ENCODE data around the gene ST8SIA5. TPM values are rescaled to one million over a fixed set of nuclear protein-coding genes. Genes with fewer than 3 reads are reported as not detected.
"Not testable (repeated sequence)": the region's sequence is repeated elsewhere in the genome, so short reads cannot be mapped to it uniquely, and the experiment has no call there.

Gene ST8SIA5
- total RNA-seq (2014; rRNA removed; shearing (Covaris generic); ENCODE audit: low replicate concordance), result 0.12 TPM in 1 of 2 replicates, not detected in the other

- peaks cover 2% of the 10 kb centered on the region; the same call in 1 of the 2 replicates for H3K27me3 ChIP-seq
- no peaks in the 10 kb centered on the region for H3K36me3 ChIP-seq
- no peaks in the 10 kb centered on the region for H3K9me3 ChIP-seq
- peak within 1 kb of the TSS; percentile 45 for H3K4me3 ChIP-seq
- peak; percentile 18 for DNase-seq
These were observed at the start of gene ST8SIA5 for GRCh38 chr18:46756559-46757201. TSS of gene ST8SIA5 (minus strand) at chr18:46757053. CDS start at chr18:46756508, 545 bp downstream.

GRCh38 chr18:46795945-46796344 lies 39.1 kb upstream of the ST8SIA5 start:
- H3K9me3 ChIP-seq, DNase-seq, H3K27me3 ChIP-seq, H3K36me3 ChIP-seq, H3K4me3 ChIP-seq: not testable (repeated sequence)

GRCh38 chr18:46794607-46795006 lies 37.8 kb upstream of the ST8SIA5 start:
- Histone ChIP-seq H3K27me3 (no peaks in the 10 kb centered on the region), H3K9me3 (no peaks in the 10 kb centered on the region), H3K4me3 (no peak overlapping the region), H3K36me3 (no peaks in the 10 kb centered on the region)
- no peak for DNase-seq

- Histone ChIP-seq H3K9me3 (no peaks in the 10 kb centered on the region), H3K27me3 (no peaks in the 10 kb centered on the region), H3K36me3 (no peaks in the 10 kb centered on the region), H3K4me3 (no peak overlapping the region)
- no peak for DNase-seq
These were observed 36.7 kb upstream of the ST8SIA5 start for GRCh38 chr18:46793565-46793964.

GRCh38 chr18:46789088-46789487 lies 32.2 kb upstream of the ST8SIA5 start:
- no peak for DNase-seq
- H3K4me3 ChIP-seq, result no peak overlapping the region
- 0 out of 2 replicates have a peak, but pooled peaks cover 2% of the 10 kb centered on the region for H3K9me3 ChIP-seq
- no peaks in the 10 kb centered on the region for H3K27me3 ChIP-seq
- H3K36me3 ChIP-seq, result no peaks in the 10 kb centered on the region

GRCh38 chr18:46787674-46788073 lies 30.8 kb upstream of the ST8SIA5 start:
- Histone ChIP-seq H3K4me3 (no peak overlapping the region), H3K36me3 (no peaks in the 10 kb centered on the region), H3K27me3 (no peaks in the 10 kb centered on the region), H3K9me3 (0 out of 2 replicates have a peak, but pooled peaks cover 2% of the 10 kb centered on the region)
- no peak for DNase-seq

- H3K4me3 ChIP-seq, result no peak overlapping the region
- H3K27me3 ChIP-seq, result no peaks in the 10 kb centered on the region
- no peaks in the 10 kb centered on the region for H3K36me3 ChIP-seq
- no peaks in the 10 kb centered on the region for H3K9me3 ChIP-seq
- no peak for DNase-seq
These were observed 15.5 kb upstream of the ST8SIA5 start for GRCh38 chr18:46772357-46772756.

- Histone ChIP-seq H3K9me3 (no peaks in the 10 kb centered on the region), H3K36me3 (no peaks in the 10 kb centered on the region), H3K4me3 (no peak overlapping the region), H3K27me3 (no peaks in the 10 kb centered on the region)
- DNase-seq, result peak; percentile 47
These were observed 14.3 kb upstream of the ST8SIA5 start for GRCh38 chr18:46771141-46771540.

GRCh38 chr18:46770708-46771107 lies 13.9 kb upstream of the ST8SIA5 start:
- Histone ChIP-seq H3K9me3 (no peaks in the 10 kb centered on the region), H3K4me3 (no peak overlapping the region), H3K27me3 (no peaks in the 10 kb centered on the region), H3K36me3 (no peaks in the 10 kb centered on the region)
- DNase-seq, result no peak

GRCh38 chr18:46768166-46768921 lies 11.5 kb upstream of the ST8SIA5 start:
- H3K27me3 ChIP-seq, result no peaks in the 10 kb centered on the region
- no peaks in the 10 kb centered on the region for H3K9me3 ChIP-seq
- no peaks in the 10 kb centered on the region for H3K36me3 ChIP-seq
- no peak overlapping the region for H3K4me3 ChIP-seq
- no peak for DNase-seq

GRCh38 chr18:46767217-46767616 lies 10.4 kb upstream of the ST8SIA5 start:
- DNase-seq, result no peak
- H3K27me3 ChIP-seq, result no peaks in the 10 kb centered on the region
- H3K36me3 ChIP-seq, result no peaks in the 10 kb centered on the region
- H3K4me3 ChIP-seq, result no peak overlapping the region
- no peaks in the 10 kb centered on the region for H3K9me3 ChIP-seq

GRCh38 chr18:46764586-46764985 lies 7.7 kb upstream of the ST8SIA5 start:
- Histone ChIP-seq H3K9me3 (no peaks in the 10 kb centered on the region), H3K36me3 (no peaks in the 10 kb centered on the region), H3K4me3 (no peak overlapping the region), H3K27me3 (no peaks in the 10 kb centered on the region)
- DNase-seq, result no peak

GRCh38 chr18:46761059-46761769 lies 4.4 kb upstream of the ST8SIA5 start:
- Histone ChIP-seq H3K36me3 (no peaks in the 10 kb centered on the region), H3K27me3 (peaks cover 2% of the 10 kb centered on the region; the same call in 1 of the 2 replicates), H3K4me3 (no peak overlapping the region), H3K9me3 (no peaks in the 10 kb centered on the region)
- DNase-seq, result no peak

- no peak overlapping the region for H3K4me3 ChIP-seq
- H3K27me3 ChIP-seq, result peaks cover 2% of the 10 kb centered on the region; the same call in 1 of the 2 replicates
- H3K9me3 ChIP-seq, result no peaks in the 10 kb centered on the region
- DNase-seq, result no peak
- no peaks in the 10 kb centered on the region for H3K36me3 ChIP-seq
These were observed 3.0 kb upstream of the ST8SIA5 start for GRCh38 chr18:46759890-46760289.

- H3K9me3 ChIP-seq, result no peaks in the 10 kb centered on the region
- DNase-seq, result no peak
- H3K4me3 ChIP-seq, result no peak overlapping the region
- H3K27me3 ChIP-seq, result peaks cover 2% of the 10 kb centered on the region; the same call in 1 of the 2 replicates
- H3K36me3 ChIP-seq, result no peaks in the 10 kb centered on the region
These were observed 761 bp downstream of the ST8SIA5 start for GRCh38 chr18:46756025-46756558.

- no peak for DNase-seq
- peaks cover 2% of the 10 kb centered on the region; the same call in 1 of the 2 replicates for H3K27me3 ChIP-seq
- H3K4me3 ChIP-seq, result no peak overlapping the region
- no peaks in the 10 kb centered on the region for H3K36me3 ChIP-seq
- H3K9me3 ChIP-seq, result no peaks in the 10 kb centered on the region
These were observed 1.4 kb downstream of the ST8SIA5 start for GRCh38 chr18:46755315-46756024.

Data from MG63 (cell line).